Measurements from ENCODE around the gene NR1H3.

NR1H3 gene

DNA sequence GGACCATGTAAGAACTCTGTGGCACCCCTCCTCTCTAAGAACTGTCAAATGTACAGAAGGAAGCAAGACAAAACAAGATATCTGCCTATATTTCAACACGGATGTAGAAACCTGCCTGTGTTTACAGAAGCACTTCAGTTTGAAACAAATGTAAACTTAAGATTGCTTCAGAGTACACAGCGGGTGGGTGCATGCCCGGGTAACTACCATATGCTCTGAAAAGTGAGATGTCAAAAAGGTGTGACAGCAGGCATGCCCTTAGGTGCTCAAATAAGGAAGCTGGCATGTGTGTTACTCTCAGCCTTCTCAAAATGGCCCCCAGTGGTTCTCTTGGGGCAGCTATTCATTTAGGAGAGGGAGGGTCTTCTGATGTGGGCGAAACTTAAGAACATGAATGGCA, 14.3 kb upstream of the NR1H3 start:
- H3K4me3 ChIP-seq (ENCODE audit: insufficient read depth, low read length, poor library complexity, severe bottlenecking): no peak overlapping the region
- no peaks in the 10 kb centered on the region for H3K36me3 ChIP-seq (ENCODE audit: low read length)
- no peaks in the 10 kb centered on the region for H3K9me3 ChIP-seq (ENCODE audit: insufficient read depth, low read length)
- no peaks in the 10 kb centered on the region for H3K27me3 ChIP-seq (ENCODE audit: low read length)
- H3K4me2 ChIP-seq (ENCODE audit: low read depth, low read length, poor library complexity, severe bottlenecking): no peak overlapping the region
- H3F3A ChIP-seq (ENCODE audit: insufficient read depth): no peaks in the 10 kb centered on the region
- H3K79me2 ChIP-seq (ENCODE audit: insufficient read depth, low read length): peaks cover 9% of the 10 kb centered on the region; the same call in 1 of the 2 replicates
- H3K9ac ChIP-seq (ENCODE audit: low read length): no peak overlapping the region
- H3K9me2 ChIP-seq (replicated peaks; ENCODE audit: insufficient read depth, low read length): no peaks in the 10 kb centered on the region
- H3K27ac ChIP-seq (ENCODE audit: low read depth, low read length): no peak overlapping the region
- no peak for TF ChIP-seq EZH2phosphoT487 (conservative IDR thresholded peaks at IDR 0.05; ENCODE audit: low read length)
- TF ChIP-seq, protein P1, sequence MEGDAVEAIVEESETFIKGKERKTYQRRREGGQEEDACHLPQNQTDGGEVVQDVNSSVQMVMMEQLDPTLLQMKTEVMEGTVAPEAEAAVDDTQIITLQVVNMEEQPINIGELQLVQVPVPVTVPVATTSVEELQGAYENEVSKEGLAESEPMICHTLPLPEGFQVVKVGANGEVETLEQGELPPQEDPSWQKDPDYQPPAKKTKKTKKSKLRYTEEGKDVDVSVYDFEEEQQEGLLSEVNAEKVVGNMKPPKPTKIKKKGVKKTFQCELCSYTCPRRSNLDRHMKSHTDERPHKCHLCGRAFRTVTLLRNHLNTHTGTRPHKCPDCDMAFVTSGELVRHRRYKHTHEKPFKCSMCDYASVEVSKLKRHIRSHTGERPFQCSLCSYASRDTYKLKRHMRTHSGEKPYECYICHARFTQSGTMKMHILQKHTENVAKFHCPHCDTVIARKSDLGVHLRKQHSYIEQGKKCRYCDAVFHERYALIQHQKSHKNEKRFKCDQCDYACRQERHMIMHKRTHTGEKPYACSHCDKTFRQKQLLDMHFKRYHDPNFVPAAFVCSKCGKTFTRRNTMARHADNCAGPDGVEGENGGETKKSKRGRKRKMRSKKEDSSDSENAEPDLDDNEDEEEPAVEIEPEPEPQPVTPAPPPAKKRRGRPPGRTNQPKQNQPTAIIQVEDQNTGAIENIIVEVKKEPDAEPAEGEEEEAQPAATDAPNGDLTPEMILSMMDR (IDR thresholded peaks at IDR 0.05; ENCODE audit: insufficient read depth, low read length, poor library complexity, severe bottlenecking): no peak
- no peaks in the 10 kb centered on the region for H4K20me1 ChIP-seq (ENCODE audit: low read depth, low read length)
- H2AFZ ChIP-seq (ENCODE audit: low read depth, low read length, severe bottlenecking): no peak overlapping the region

GRCh38 chr11:47244448-47245350, 13.1 kb upstream of the NR1H3 start:
- Histone ChIP-seq H3K27me3 (ENCODE audit: low read length) (no peaks in the 10 kb centered on the region), H3K9me2 (replicated peaks; ENCODE audit: insufficient read depth, low read length) (no peaks in the 10 kb centered on the region), H4K20me1 (ENCODE audit: low read depth, low read length) (no peaks in the 10 kb centered on the region), H3K36me3 (ENCODE audit: low read length) (no peaks in the 10 kb centered on the region), H3K4me3 (ENCODE audit: insufficient read depth, low read length, poor library complexity, severe bottlenecking) (no peak overlapping the region), H3K9me3 (ENCODE audit: insufficient read depth, low read length) (no peaks in the 10 kb centered on the region), H3K4me2 (ENCODE audit: low read depth, low read length, poor library complexity, severe bottlenecking) (no peak overlapping the region), H3K9ac (ENCODE audit: low read length) (no peak overlapping the region), H3F3A (ENCODE audit: insufficient read depth) (no peaks in the 10 kb centered on the region), H3K27ac (ENCODE audit: low read depth, low read length) (no peak overlapping the region), H3K79me2 (ENCODE audit: insufficient read depth, low read length) (peaks cover 18% of the 10 kb centered on the region), H2AFZ (ENCODE audit: low read depth, low read length, severe bottlenecking) (no peak overlapping the region)
- TF ChIP-seq, protein P1 (IDR thresholded peaks at IDR 0.05; ENCODE audit: insufficient read depth, low read length, poor library complexity, severe bottlenecking): no peak
- TF ChIP-seq EZH2phosphoT487 (conservative IDR thresholded peaks at IDR 0.05; ENCODE audit: low read length): no peak

DNA sequence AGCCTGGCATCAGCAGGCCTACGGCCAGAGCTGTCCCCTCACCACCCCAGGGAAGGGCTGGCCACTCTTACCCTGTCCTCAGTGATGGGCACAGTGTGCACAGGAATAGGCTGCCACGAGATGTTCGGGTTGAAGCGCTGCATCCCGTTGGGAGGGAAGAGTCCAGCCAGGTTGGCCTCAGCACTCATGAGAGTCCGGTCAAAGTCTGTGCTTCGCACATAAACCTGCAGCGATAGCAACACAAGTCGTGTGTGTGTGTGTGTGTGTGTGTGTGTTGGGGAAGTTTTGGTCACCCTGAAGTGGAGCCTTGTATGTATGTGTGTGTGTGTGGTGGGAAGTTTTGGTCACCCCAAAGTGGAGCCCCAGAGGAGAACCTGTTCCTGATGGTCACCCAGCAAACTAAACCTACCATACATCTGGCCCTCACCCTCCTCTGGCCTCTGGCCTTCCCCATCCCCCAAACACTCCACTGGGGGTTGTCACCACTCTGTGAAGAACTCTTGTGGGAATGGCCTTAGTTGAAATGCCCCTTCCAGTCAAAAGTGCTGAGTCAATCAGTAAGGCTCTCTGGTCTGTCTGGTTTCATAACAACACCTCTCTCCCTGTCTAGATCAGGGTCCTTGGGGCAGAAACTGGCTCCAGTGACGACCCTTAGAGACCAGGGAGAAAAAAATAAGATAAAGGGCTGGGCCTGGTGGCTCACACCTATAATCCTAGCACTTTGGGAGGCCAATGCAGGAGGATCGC, 12.0 kb upstream of the NR1H3 start:
- H3K27ac ChIP-seq (ENCODE audit: low read depth, low read length): no peak overlapping the region
- H3K36me3 ChIP-seq (ENCODE audit: low read length): no peaks in the 10 kb centered on the region
- H4K20me1 ChIP-seq (ENCODE audit: low read depth, low read length): no peaks in the 10 kb centered on the region
- H3K9ac ChIP-seq (ENCODE audit: low read length): no peak overlapping the region
- no peaks in the 10 kb centered on the region for H3K9me2 ChIP-seq (replicated peaks; ENCODE audit: insufficient read depth, low read length)
- H3K9me3 ChIP-seq (ENCODE audit: insufficient read depth, low read length): no peaks in the 10 kb centered on the region
- no peak overlapping the region for H3K4me2 ChIP-seq (ENCODE audit: low read depth, low read length, poor library complexity, severe bottlenecking)
- no peaks in the 10 kb centered on the region for H3K27me3 ChIP-seq (ENCODE audit: low read length)
- H2AFZ ChIP-seq (ENCODE audit: low read depth, low read length, severe bottlenecking): no peak overlapping the region
- peaks cover 20% of the 10 kb centered on the region for H3K79me2 ChIP-seq (ENCODE audit: insufficient read depth, low read length)
- no peaks in the 10 kb centered on the region for H3F3A ChIP-seq (ENCODE audit: insufficient read depth)
- TF ChIP-seq EZH2phosphoT487 (conservative IDR thresholded peaks at IDR 0.05; ENCODE audit: low read length): no peak
- TF ChIP-seq, protein P1 (IDR thresholded peaks at IDR 0.05; ENCODE audit: insufficient read depth, low read length, poor library complexity, severe bottlenecking): no peak
- no peak overlapping the region for H3K4me3 ChIP-seq (ENCODE audit: insufficient read depth, low read length, poor library complexity, severe bottlenecking)

Data from SU-DHL-6 (cell line).